HCT116 (cell line): ENCODE results near the gene UPF2. TPM values are rescaled to one million over a fixed set of nuclear protein-coding genes. Genes with fewer than 3 reads are reported as not detected.

Source experiments
- ATAC-seq: fragments of 200-7000 bp; cut with Tn5 transposase; 2 replicates; pipeline ENCODE4 v1.9.1; 2020; ENCODE audit warnings: mild to moderate bottlenecking, moderate library complexity
- BruUV-seq: library from RNA; stranded (reverse); fragments of 400-500 nt; replicated peaks from 2 replicates; lab custom pipeline; 2021; lab: Mats Ljungman, UMichigan
- CTCF ChIA-PET: fragments of 300-600 bp; sonication (Branson Sonifier 250); formaldehyde crosslinking; loops from one replicate; lab custom pipeline; 2021; ENCODE audit warnings: antibody characterized with exemption; lab: Charles Lee
- POLR2A ChIA-PET: fragments of 300-600, 350-600 bp; sonication (Branson Sonifier 250); formaldehyde crosslinking; loops from one replicate; lab custom pipeline; 2021; ENCODE audit warnings: antibody characterized with exemption; lab: Charles Lee
- RAD21 ChIA-PET, 2 experiments: fragments of 300-600 bp; sonication (Branson Sonifier 250); formaldehyde crosslinking; loops; one replicate each; lab custom pipeline; 2023; ENCODE audit warnings: low total read pairs in 2 of 2; ENCODE audit not compliant: uncharacterized antibody in 2 of 2, unreplicated experiment in 2 of 2, low non-redundant PET in 1 of 2; lab: Charles Lee
- DNase-seq: peaks from one replicate; pipeline ENCODE4 v3.0.0-alpha.2; 2010; ENCODE audit warnings: low read depth, low spot score
- H2AFZ ChIP-seq: fragments of 200-600 bp; shearing (Covaris generic), sonication (generic); 2 replicates; pipeline ENCODE4 v1.6.1; 2017; ENCODE audit warnings: low read depth, mixed run types, mixed read lengths, antibody characterized with exemption, low read length; ENCODE audit not compliant: poor library complexity, severe bottlenecking
- H3K27ac ChIP-seq: 2 replicates; pipeline ENCODE4 v1.5.1; 2012; ENCODE audit warnings: low read depth, low read length
- H3K27me3 ChIP-seq: fragments of 200-600 bp; sonication (generic); 2 replicates; pipeline ENCODE4 v1.6.1; 2016; ENCODE audit warnings: mixed run types, low read length, mixed read lengths; ENCODE audit not compliant: insufficient read depth
- H3K36me3 ChIP-seq, 2 experiments: fragments of 200-500 bp in 1 of 2; fragments of 200-600 bp in 1 of 2; sonication (Bioruptor generic) in 1 of 2; sonication (generic) in 1 of 2; 2 replicates each; pipeline versions ENCODE4 v1.5.1 to v1.6.1; 2014 to 2016; ENCODE audit warnings: low read length in 2 of 2, inconsistent platforms in 1 of 2, mixed read lengths in 1 of 2, mixed run types in 1 of 2; ENCODE audit not compliant: insufficient read depth in 2 of 2, control insufficient read depth in 1 of 2
- H3K4me1 ChIP-seq, 2 experiments: fragments of 200-600 bp in 1 of 2; sonication (generic) in 1 of 2; 2 replicates each; pipeline versions ENCODE4 v1.5.1 to v1.6.1; 2012 to 2017; ENCODE audit warnings: low read length in 2 of 2, inconsistent platforms in 1 of 2, mild to moderate bottlenecking in 1 of 2, mixed read lengths in 1 of 2, mixed run types in 1 of 2, moderate library complexity in 1 of 2; ENCODE audit not compliant: insufficient read depth in 2 of 2, control insufficient read depth in 1 of 2
- H3K4me2 ChIP-seq: fragments of 200-600 bp; sonication (generic); 2 replicates; pipeline ENCODE4 v1.6.1; 2017; ENCODE audit warnings: mixed run types, low read length, mixed read lengths
- H3K4me3 ChIP-seq, 2 experiments: fragments of 200-600 bp in 1 of 2; sonication (generic) in 1 of 2; replicated peaks in 1 of 2; 2 replicates each; pipeline ENCODE4 v1.5.1; 2011 to 2016; ENCODE audit warnings: low read length in 2 of 2, control low read depth in 1 of 2, low read depth in 1 of 2, mild to moderate bottlenecking in 1 of 2, mixed read lengths in 1 of 2, mixed run types in 1 of 2
- H3K79me2 ChIP-seq: fragments of 200-600 bp; sonication (generic); 2 replicates; pipeline ENCODE4 v1.6.1; 2017; ENCODE audit warnings: mild to moderate bottlenecking, mixed run types, low read length, moderate library complexity, mixed read lengths; ENCODE audit not compliant: insufficient read depth
- H3K9ac ChIP-seq: fragments of 200-600 bp; sonication (generic); 2 replicates; pipeline ENCODE4 v1.6.1; 2016; ENCODE audit warnings: low read length, mixed read lengths
- H3K9me2 ChIP-seq: fragments of 200-600 bp; sonication (generic), shearing (Covaris generic); 2 replicates; pipeline ENCODE4 v1.6.1; 2017; ENCODE audit warnings: mixed run types, mild to moderate bottlenecking, moderate library complexity; ENCODE audit not compliant: insufficient read depth
- H3K9me3 ChIP-seq, 2 experiments: fragments of 200-500 bp in 1 of 2; fragments of 200-600 bp in 1 of 2; sonication (Bioruptor generic) in 1 of 2; sonication (generic) in 1 of 2; 2 replicates each; pipeline ENCODE4 v1.6.1; 2014 to 2017; ENCODE audit warnings: low read length in 2 of 2, mixed read lengths in 2 of 2, inconsistent platforms in 1 of 2, low read depth in 1 of 2, mild to moderate bottlenecking in 1 of 2, mixed run types in 1 of 2, moderate library complexity in 1 of 2; ENCODE audit not compliant: control insufficient read depth in 1 of 2, insufficient read depth in 1 of 2
- H4K20me1 ChIP-seq: fragments of 200-600 bp; sonication (generic), shearing (Covaris generic); 2 replicates; pipeline ENCODE4 v1.6.1; 2017; ENCODE audit warnings: mixed run types, mild to moderate bottlenecking, moderate library complexity; ENCODE audit not compliant: insufficient read depth
- ATF3 ChIP-seq: IDR thresholded peaks from 2 replicates; pipeline ENCODE4 v1.6.1; 2012
- CBX3 ChIP-seq: IDR thresholded peaks from 2 replicates; pipeline ENCODE4 v1.6.1; 2012; ENCODE audit warnings: low read depth
- CEBPB ChIP-seq: IDR thresholded peaks from 2 replicates; pipeline ENCODE4 v1.6.1; 2012; ENCODE audit warnings: low read depth
- CTCF ChIP-seq, 3 experiments: fragments of 200-600 bp in 1 of 3; sonication (generic) in 1 of 3; IDR thresholded peaks in 2 of 3; conservative IDR thresholded peaks in 1 of 3; 2 replicates each; pipeline ENCODE4 v1.5.1; 2012 to 2017; ENCODE audit warnings: low read depth in 2 of 3, low read length in 2 of 3, antibody characterized with exemption in 1 of 3, borderline replicate concordance in 1 of 3, control low read depth in 1 of 3, mild to moderate bottlenecking in 1 of 3, mixed read lengths in 1 of 3, mixed run types in 1 of 3, moderate library complexity in 1 of 3; ENCODE audit not compliant: insufficient read depth in 1 of 3
- EGR1 ChIP-seq: IDR thresholded peaks from 2 replicates; pipeline ENCODE4 v1.6.1; 2012; ENCODE audit warnings: low read depth
- EZH2 ChIP-seq: fragments of 200-600 bp; sonication (generic); IDR thresholded peaks from 2 replicates; pipeline ENCODE4 v1.6.1; 2017; ENCODE audit warnings: antibody characterized with exemption, mixed run types
- EZH2phosphoT487 ChIP-seq: fragments of 200-600 bp; IDR thresholded peaks from 2 replicates; pipeline ENCODE4 v1.6.1; 2018; ENCODE audit warnings: antibody characterized with exemption, borderline replicate concordance
- FOSL1 ChIP-seq: IDR thresholded peaks from 2 replicates; pipeline ENCODE4 v1.6.1; 2012; ENCODE audit warnings: low read depth
- JUND ChIP-seq: IDR thresholded peaks from 2 replicates; pipeline ENCODE4 v1.6.1; 2012
- MAX ChIP-seq: IDR thresholded peaks from 2 replicates; pipeline ENCODE4 v1.6.1; 2012
- POLR2AphosphoS5 ChIP-seq: IDR thresholded peaks from 2 replicates; pipeline ENCODE4 v1.6.1; 2011; ENCODE audit warnings: mild to moderate bottlenecking, low read depth, low read length, moderate library complexity
- RAD21 ChIP-seq: IDR thresholded peaks from 2 replicates; pipeline ENCODE4 v1.6.1; 2012; ENCODE audit warnings: low read depth, mild to moderate bottlenecking
- REST ChIP-seq: IDR thresholded peaks from 2 replicates; pipeline ENCODE4 v1.6.1; 2012; ENCODE audit warnings: low read depth
- SIN3A ChIP-seq: IDR thresholded peaks from 2 replicates; pipeline ENCODE4 v1.6.1; 2012; ENCODE audit warnings: low read depth
- SRF ChIP-seq: IDR thresholded peaks from 2 replicates; pipeline ENCODE4 v1.6.1; 2012; ENCODE audit warnings: low read depth
- TCF7L2 ChIP-seq: IDR thresholded peaks from 2 replicates; pipeline ENCODE4 v1.7.0; 2011; ENCODE audit warnings: borderline replicate concordance, inconsistent platforms; ENCODE audit not compliant: insufficient read depth, insufficient read length; ENCODE audit errors: extremely low read depth
- YY1 ChIP-seq: IDR thresholded peaks from 2 replicates; pipeline ENCODE4 v1.6.1; 2011; ENCODE audit warnings: low read length, low read depth, moderate library complexity, mild to moderate bottlenecking; ENCODE audit not compliant: insufficient replicate concordance; ENCODE audit errors: extremely low read depth
- ZBTB33 ChIP-seq: IDR thresholded peaks from 2 replicates; pipeline ENCODE4 v1.6.1; 2011; ENCODE audit warnings: mild to moderate bottlenecking, low read length, moderate library complexity; ENCODE audit not compliant: insufficient replicate concordance; ENCODE audit errors: extremely low read depth
- ZFX ChIP-seq: fragments of 450-650 bp; IDR thresholded peaks from 2 replicates; pipeline ENCODE4 v1.6.1; 2017
- ZNF274 ChIP-seq: fragments of 200-500 bp; sonication (Bioruptor generic); IDR thresholded peaks from 2 replicates; pipeline ENCODE4 v1.6.1; 2014; ENCODE audit warnings: mild to moderate bottlenecking, low read depth, low read length, inconsistent platforms
- intact Hi-C: fragments of 100-400 bp; cut with micrococcal nuclease; formaldehyde crosslinking; loops from 2 replicates; pipeline ENCODE4 v1.10.0; 2022
- total RNA-seq: library from RNA; stranded (reverse); gene quantifications from one replicate; pipeline ENCODE4 v1.2.1, GENCODE V29; 2021; ENCODE audit not compliant: unreplicated experiment

The UPF2 gene
- total RNA-seq, 1 experiment from 2014 or later: 27.3 TPM

DNA sequence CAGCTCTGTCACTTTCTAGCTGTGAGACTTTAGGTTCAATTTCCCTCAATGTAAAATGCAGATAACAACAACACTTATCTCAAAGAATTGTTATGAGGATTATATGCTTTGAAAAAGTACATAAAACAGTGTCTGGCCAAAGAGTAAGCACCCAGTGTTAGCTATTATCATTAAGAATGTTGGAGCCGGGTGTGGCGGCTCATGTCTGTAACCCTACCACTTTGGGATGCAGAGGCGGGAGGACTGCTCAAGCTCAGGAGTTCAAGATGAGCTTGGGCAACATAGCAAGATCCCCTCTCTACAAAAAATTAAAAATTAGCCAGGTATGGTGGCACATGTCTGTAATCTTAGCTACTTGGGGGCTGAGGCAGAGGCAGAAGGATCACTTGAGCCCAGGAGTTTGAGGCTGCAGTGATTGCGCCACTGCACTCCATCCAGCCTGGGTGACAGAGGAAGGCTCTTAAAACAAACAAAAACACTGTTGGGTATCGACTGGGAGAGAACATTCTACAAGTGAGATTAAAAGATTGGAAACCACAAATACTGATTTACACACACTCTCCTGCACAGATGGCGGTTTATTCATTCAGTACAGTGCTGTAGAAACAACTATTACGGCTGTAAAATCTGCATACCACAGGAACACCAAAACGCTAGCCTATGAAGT, 112.2 kb downstream of the UPF2 start:
- Histone ChIP-seq H3K4me3 (no peak overlapping the region), H3K27ac (no peak overlapping the region), H2AFZ (no peak overlapping the region), H3K79me2 (no peaks in the 10 kb centered on the region), H3K4me1 (no peaks in the 10 kb centered on the region), H4K20me1 (no peaks in the 10 kb centered on the region), H3K9ac (no peak overlapping the region), H3K9me3 (no peaks in the 10 kb centered on the region), H3K4me2 (no peak overlapping the region), H3K36me3 (peaks cover 19 to 20% of the 10 kb centered on the region in 2 experiments; a peak in 3 of 4 replicates), H3K27me3 (no peaks in the 10 kb centered on the region), H3K9me2 (no peaks in the 10 kb centered on the region)
- BruUV-seq: no TSS peak
- intact Hi-C loops: no loop called here
- ChIA-PET CTCF (no interaction called here), POLR2A (no interaction called here), RAD21 (no interaction called here)
- DNase-seq (no peak), ATAC-seq (no peak)
- TF ChIP-seq CEBPB (no peak), ZNF274 (no peak), EZH2 (no peak), TCF7L2 (no peak), JUND (no peak), ZFX (no peak), CTCF (IDR thresholded peaks at IDR 0.05 in 2 of 3, conservative IDR thresholded peaks at IDR 0.05 in 1 of 3; ENCODE audit: borderline replicate concordance in 1 of 3, insufficient read depth in 1 of 3, low read depth in 2 of 3, low read length in 2 of 3) (no peak), YY1 (no peak), MAX (no peak), EZH2phosphoT487 (no peak), REST (no peak), EGR1 (no peak), SIN3A (no peak), POLR2AphosphoS5 (no peak), FOSL1 (no peak), SRF (no peak), RAD21 (no peak), CBX3 (no peak), ATF3 (no peak), ZBTB33 (no peak)
